HT1080 (cell line): ENCODE results near the gene TMEM237. TPM values are rescaled to one million over a fixed set of nuclear protein-coding genes. Genes with fewer than 3 reads are reported as not detected.

Experiments used
- DNase-seq: peaks from one replicate; pipeline ENCODE4 v3.0.0-alpha.2; 2015; ENCODE audit warnings: low read depth
- total RNA-seq: library from RNA; depleted of rRNA; stranded (reverse); fragments of >200 nt; shearing (Covaris generic); gene quantifications from 2 replicates; pipeline ENCODE4 v1.2.3, GENCODE V29; 2014

The TMEM237 gene
- total RNA-seq, 1 experiment from 2014 or later = 23.2 TPM

GRCh38 chr2:201642579-201643215 is 606 bp downstream of the TMEM237 start:
- peak; percentile 67 for DNase-seq

GRCh38 chr2:201642086-201642578 is 1.2 kb downstream of the TMEM237 start:
- DNase-seq = no peak

- no peak for DNase-seq
Measured at GRCh38 chr2:201639205-201639604, 4.1 kb downstream of the TMEM237 start.

- DNase-seq = no peak
Measured at GRCh38 chr2:201638326-201638725, 5.0 kb downstream of the TMEM237 start.

- DNase-seq = no peak
Measured at GRCh38 chr2:201633661-201634249, 9.5 kb downstream of the TMEM237 start.

- DNase-seq = no peak
Measured at GRCh38 chr2:201631041-201631440, 12.3 kb downstream of the TMEM237 start.

GRCh38 chr2:201630577-201630976 is 12.7 kb downstream of the TMEM237 start:
- no peak for DNase-seq

- no peak for DNase-seq
Measured at GRCh38 chr2:201628545-201628944, 14.8 kb downstream of the TMEM237 start.

GRCh38 chr2:201622306-201622970 is 20.9 kb downstream of the TMEM237 start:
- no peak for DNase-seq

- no peak for DNase-seq
Measured at GRCh38 chr2:201621293-201621999, 21.9 kb downstream of the TMEM237 start.

- peak; percentile 19 for DNase-seq
Measured at GRCh38 chr2:201618744-201619662, 24.3 kb downstream of the TMEM237 start.

- no peak for DNase-seq
Measured at GRCh38 chr2:201608021-201608420, 35.3 kb downstream of the TMEM237 start.

- DNase-seq = no peak
Measured at GRCh38 chr2:201607568-201607967, 35.7 kb downstream of the TMEM237 start.

- DNase-seq = no peak
Measured at GRCh38 chr2:201600906-201601305, 42.4 kb downstream of the TMEM237 start.

- DNase-seq = no peak
Measured at GRCh38 chr2:201597397-201597796, 45.9 kb downstream of the TMEM237 start.

- no peak for DNase-seq
Measured at GRCh38 chr2:201580486-201580885, 62.8 kb downstream of the TMEM237 start.

- DNase-seq = no peak
Measured at GRCh38 chr2:201579536-201579935, 63.8 kb downstream of the TMEM237 start.

- no peak for DNase-seq
Measured at GRCh38 chr2:201575971-201576370, 67.3 kb downstream of the TMEM237 start.

- no peak for DNase-seq
Measured at GRCh38 chr2:201574766-201575165, 68.5 kb downstream of the TMEM237 start.

GRCh38 chr2:201572846-201573508 is 70.3 kb downstream of the TMEM237 start:
- DNase-seq = no peak
